ENCODE results near the gene RAD51B. TPM values are rescaled to one million over a fixed set of nuclear protein-coding genes. Genes with fewer than 3 reads are reported as not detected.

Gene RAD51B
- total and polyA plus RNA-seq, 2 donors = 6.2 to 92.9 TPM

- no peak for DNase-seq (ENCODE audit: extremely low spot score)
- no peaks in the 10 kb centered on the region for H3K4me1 ChIP-seq (ENCODE audit: insufficient read depth)
- no peaks in the 10 kb centered on the region for H3K36me3 ChIP-seq (ENCODE audit: insufficient read depth)
- WGBS = 97% methylated on average over 6 of the region's 6 CpGs
- H3K27ac ChIP-seq (ENCODE audit: low read depth) = no peak overlapping the region
- H3K4me3 ChIP-seq (ENCODE audit: low read depth, low read length) = no peak overlapping the region
Measured at GRCh38 chr14:68491793-68492192, 672.2 kb downstream of the RAD51B start.

DNA sequence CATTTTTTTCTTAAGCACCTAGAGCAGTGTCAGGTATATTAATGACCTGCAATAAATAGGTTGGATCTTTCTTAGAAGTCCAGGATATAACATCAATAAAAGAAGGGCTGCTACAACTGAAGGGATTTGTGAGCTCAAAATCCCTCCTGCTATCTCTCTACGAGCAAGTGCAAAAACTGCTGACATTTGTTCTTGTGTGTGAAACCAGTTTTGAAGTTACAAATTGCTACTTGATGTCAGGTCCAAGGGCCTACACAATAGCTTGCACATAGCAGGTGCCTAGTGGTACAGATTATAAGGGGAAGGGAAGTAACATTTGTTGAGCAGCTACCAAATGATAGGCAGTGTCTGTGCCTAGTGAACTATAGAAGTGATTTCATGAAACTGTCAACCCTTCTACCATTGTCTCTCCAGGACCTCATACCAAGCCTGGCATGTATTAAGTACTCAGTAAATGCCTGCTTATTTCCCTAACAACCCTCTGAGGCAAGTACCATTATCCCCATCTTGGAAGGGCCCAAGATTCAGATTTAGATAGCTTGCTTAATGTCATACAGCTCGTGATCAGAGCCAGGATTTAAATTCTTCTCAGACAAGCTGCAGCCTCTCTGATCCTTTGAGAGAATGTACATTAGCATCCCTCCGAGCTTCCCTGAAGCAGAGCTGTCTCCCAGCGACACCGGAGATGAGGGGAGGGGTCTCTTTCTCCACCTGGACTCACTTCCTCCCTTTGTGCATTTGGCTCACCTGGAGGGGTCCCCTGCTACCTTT, 673.0 kb downstream of the RAD51B start:
- DNase-seq (ENCODE audit: extremely low spot score) = no peak
- H3K27ac ChIP-seq (ENCODE audit: low read depth) = no peak overlapping the region
- no peak overlapping the region for H3K4me3 ChIP-seq (ENCODE audit: low read depth, low read length)
- H3K36me3 ChIP-seq (ENCODE audit: insufficient read depth) = no peaks in the 10 kb centered on the region
- 80% methylated on average over 5 of the region's 5 CpGs for WGBS
- H3K4me1 ChIP-seq (ENCODE audit: insufficient read depth) = no peaks in the 10 kb centered on the region

- 93% methylated on average over 9 of the region's 9 CpGs for WGBS
- no peak overlapping the region for H3K27ac ChIP-seq (ENCODE audit: low read depth)
- DNase-seq (ENCODE audit: extremely low spot score) = no peak
- H3K36me3 ChIP-seq (ENCODE audit: insufficient read depth) = no peaks in the 10 kb centered on the region
- H3K4me1 ChIP-seq (ENCODE audit: insufficient read depth) = no peaks in the 10 kb centered on the region
- no peak overlapping the region for H3K4me3 ChIP-seq (ENCODE audit: low read depth, low read length)
Measured at GRCh38 chr14:68493152-68493911, 673.8 kb downstream of the RAD51B start.

GRCh38 chr14:68495101-68496039, 675.8 kb downstream of the RAD51B start:
- H3K27ac ChIP-seq (ENCODE audit: low read depth) = no peak overlapping the region
- H3K4me1 ChIP-seq (ENCODE audit: insufficient read depth) = no peaks in the 10 kb centered on the region
- H3K36me3 ChIP-seq (ENCODE audit: insufficient read depth) = no peaks in the 10 kb centered on the region
- WGBS = 79% methylated on average over 14 of the region's 14 CpGs
- no peak for DNase-seq (ENCODE audit: extremely low spot score)
- no peak overlapping the region for H3K4me3 ChIP-seq (ENCODE audit: low read depth, low read length)

GRCh38 chr14:68497011-68497410, 677.4 kb downstream of the RAD51B start:
- WGBS = 92% methylated on average over 2 of the region's 2 CpGs
- no peaks in the 10 kb centered on the region for H3K4me1 ChIP-seq (ENCODE audit: insufficient read depth)
- no peak overlapping the region for H3K27ac ChIP-seq (ENCODE audit: low read depth)
- no peak overlapping the region for H3K4me3 ChIP-seq (ENCODE audit: low read depth, low read length)
- no peak for DNase-seq (ENCODE audit: extremely low spot score)
- no peaks in the 10 kb centered on the region for H3K36me3 ChIP-seq (ENCODE audit: insufficient read depth)

GRCh38 chr14:68499451-68499850, 679.9 kb downstream of the RAD51B start:
- Histone ChIP-seq H3K27ac (ENCODE audit: low read depth) (no peak overlapping the region), H3K4me3 (ENCODE audit: low read depth, low read length) (no peak overlapping the region), H3K4me1 (ENCODE audit: insufficient read depth) (no peaks in the 10 kb centered on the region), H3K36me3 (ENCODE audit: insufficient read depth) (no peaks in the 10 kb centered on the region)
- WGBS = 88% methylated on average over 6 of the region's 6 CpGs
- no peak for DNase-seq (ENCODE audit: extremely low spot score)

GRCh38 chr14:68501171-68501570, 681.6 kb downstream of the RAD51B start:
- H3K4me3 ChIP-seq (ENCODE audit: low read depth, low read length) = no peak overlapping the region
- DNase-seq (ENCODE audit: extremely low spot score) = no peak
- no peaks in the 10 kb centered on the region for H3K36me3 ChIP-seq (ENCODE audit: insufficient read depth)
- WGBS = 86% methylated on average over 3 of the region's 3 CpGs
- H3K27ac ChIP-seq (ENCODE audit: low read depth) = no peak overlapping the region
- no peaks in the 10 kb centered on the region for H3K4me1 ChIP-seq (ENCODE audit: insufficient read depth)

DNA sequence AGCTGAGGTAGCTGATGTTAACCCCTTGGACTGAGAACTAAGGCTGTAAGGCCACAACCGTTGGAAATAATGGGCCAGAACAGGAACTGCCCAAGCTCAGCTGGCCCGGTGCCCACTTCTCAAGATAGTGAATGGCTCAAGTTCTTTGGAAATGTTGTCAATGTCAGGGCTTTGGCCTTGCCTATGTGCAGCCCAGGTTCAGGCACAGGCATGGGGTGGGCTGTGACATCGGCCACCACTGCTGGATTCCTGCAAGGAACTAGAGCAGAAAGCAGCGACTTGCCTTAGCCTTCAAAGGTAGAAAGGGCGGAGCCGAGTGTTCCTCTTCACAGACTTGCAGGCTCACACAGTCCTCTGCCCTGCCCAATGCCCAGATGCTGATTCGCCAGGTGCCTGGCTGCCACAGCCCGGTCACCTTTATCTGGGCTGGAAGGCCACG, 682.1 kb downstream of the RAD51B start:
- Histone ChIP-seq H3K4me1 (ENCODE audit: insufficient read depth) (no peaks in the 10 kb centered on the region), H3K4me3 (ENCODE audit: low read depth, low read length) (no peak overlapping the region), H3K36me3 (ENCODE audit: insufficient read depth) (no peaks in the 10 kb centered on the region), H3K27ac (ENCODE audit: low read depth) (no peak overlapping the region)
- 83% methylated on average over 9 of the region's 9 CpGs for whole genome bisulfite sequencing
- no peak for DNase-seq (ENCODE audit: extremely low spot score)

- Histone ChIP-seq H3K36me3 (ENCODE audit: insufficient read depth) (no peaks in the 10 kb centered on the region), H3K4me1 (ENCODE audit: insufficient read depth) (no peaks in the 10 kb centered on the region), H3K27ac (ENCODE audit: low read depth) (no peak overlapping the region), H3K4me3 (ENCODE audit: low read depth, low read length) (no peak overlapping the region)
- DNase-seq (ENCODE audit: extremely low spot score) = no peak
- 90% methylated on average over 8 of the region's 8 CpGs for WGBS
Measured at GRCh38 chr14:68502230-68502629, 682.7 kb downstream of the RAD51B start.

- H3K36me3 ChIP-seq (ENCODE audit: insufficient read depth) = no peaks in the 10 kb centered on the region
- no peak for DNase-seq (ENCODE audit: extremely low spot score)
- H3K4me1 ChIP-seq (ENCODE audit: insufficient read depth) = no peaks in the 10 kb centered on the region
- H3K27ac ChIP-seq (ENCODE audit: low read depth) = no peak overlapping the region
- WGBS = 94% methylated on average over 7 of the region's 7 CpGs
- no peak overlapping the region for H3K4me3 ChIP-seq (ENCODE audit: low read depth, low read length)
Measured at GRCh38 chr14:68503186-68503825, 683.7 kb downstream of the RAD51B start.

- no peaks in the 10 kb centered on the region for H3K36me3 ChIP-seq (ENCODE audit: insufficient read depth)
- DNase-seq (ENCODE audit: extremely low spot score) = no peak
- H3K27ac ChIP-seq (ENCODE audit: low read depth) = no peak overlapping the region
- no peak overlapping the region for H3K4me3 ChIP-seq (ENCODE audit: low read depth, low read length)
- H3K4me1 ChIP-seq (ENCODE audit: insufficient read depth) = no peaks in the 10 kb centered on the region
- 91% methylated on average over 8 of the region's 8 CpGs for whole genome bisulfite sequencing
Measured at GRCh38 chr14:68504861-68505260, 685.3 kb downstream of the RAD51B start.

DNA sequence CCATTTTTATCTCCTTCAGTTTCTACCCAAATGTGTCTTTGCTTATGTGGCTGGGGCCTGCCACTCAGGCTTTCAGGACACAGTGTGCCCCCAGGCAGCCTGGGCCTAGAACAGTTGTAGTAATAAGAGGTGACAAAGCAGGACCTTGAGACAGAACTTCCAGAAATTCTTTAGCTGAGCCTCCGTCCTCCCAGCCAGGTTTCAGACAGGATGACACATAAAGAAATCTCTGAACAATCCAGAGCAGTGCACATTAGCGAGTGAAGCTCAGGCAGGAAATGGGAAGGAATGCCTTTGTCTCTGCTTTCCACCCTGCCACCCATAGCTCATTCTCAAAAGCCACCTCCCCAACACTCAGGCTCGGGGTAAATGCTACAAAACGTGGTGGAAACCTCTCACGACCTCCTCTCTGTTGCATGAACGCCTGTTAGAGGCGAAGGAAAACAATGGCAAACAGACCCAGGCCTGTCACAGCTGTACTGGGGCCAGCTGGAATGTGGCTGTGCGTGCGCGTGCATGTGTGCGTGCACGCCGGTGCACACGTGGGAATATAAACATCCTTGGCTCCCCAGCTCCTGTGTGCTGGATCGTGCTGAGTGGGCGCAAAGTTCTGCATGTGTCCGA, 686.6 kb downstream of the RAD51B start:
- Histone ChIP-seq H3K36me3 (ENCODE audit: insufficient read depth) (no peaks in the 10 kb centered on the region), H3K4me1 (ENCODE audit: insufficient read depth) (no peaks in the 10 kb centered on the region), H3K4me3 (ENCODE audit: low read depth, low read length) (no peak overlapping the region), H3K27ac (ENCODE audit: low read depth) (peak overlapping the region; percentile 32)
- WGBS = 36% methylated on average over 17 of the region's 17 CpGs
- no peak for DNase-seq (ENCODE audit: extremely low spot score)

Measured in urinary bladder (tissue), 4 donors.